NCI-H187 (cell line): Measurements from ENCODE around the gene PTPRN2.

Experiments
- DNase-seq, 2 experiments: peaks; one replicate each; lab custom pipeline; 2025; lab: John Stamatoyannopoulos, UW

Gene PTPRN2

DNA sequence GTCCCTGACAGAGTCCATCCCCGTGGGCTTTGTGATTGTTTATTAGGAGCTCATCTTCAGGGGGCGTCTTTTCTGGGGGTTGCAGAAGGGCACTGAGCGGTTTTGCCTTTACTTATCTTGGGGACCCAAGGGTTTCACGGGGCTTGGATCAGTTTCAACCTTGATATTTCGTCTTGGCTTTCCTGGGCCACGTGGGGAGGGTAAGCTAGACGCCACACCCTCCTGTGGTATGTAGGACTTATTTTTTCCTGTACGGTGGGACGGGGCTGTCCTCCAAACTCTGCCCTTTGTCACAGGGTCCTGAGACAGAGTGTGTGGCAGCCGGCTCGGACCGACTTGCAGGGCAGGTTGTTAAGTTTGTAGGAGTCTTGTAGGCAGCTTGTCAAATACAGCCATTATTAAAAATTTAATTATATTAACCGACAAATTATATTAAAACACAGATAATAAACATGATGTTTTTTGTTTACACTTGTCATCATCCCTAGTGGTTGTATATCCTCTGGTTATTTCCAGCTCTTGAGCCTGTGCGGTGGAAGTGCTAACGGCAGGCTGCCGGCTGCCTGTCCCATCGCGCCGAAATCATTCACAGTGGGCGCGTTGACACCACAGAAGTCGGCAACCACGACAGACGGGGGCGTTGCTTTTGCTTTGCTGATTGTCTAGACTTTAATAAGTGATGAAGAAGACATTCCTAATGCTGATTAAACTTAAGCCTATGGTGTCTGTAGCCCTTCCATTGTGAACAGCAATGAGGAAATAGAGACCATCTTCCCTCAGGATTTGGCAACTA lies 1057.7 kb downstream of the PTPRN2 start:
- no peak for DNase-seq

DNA sequence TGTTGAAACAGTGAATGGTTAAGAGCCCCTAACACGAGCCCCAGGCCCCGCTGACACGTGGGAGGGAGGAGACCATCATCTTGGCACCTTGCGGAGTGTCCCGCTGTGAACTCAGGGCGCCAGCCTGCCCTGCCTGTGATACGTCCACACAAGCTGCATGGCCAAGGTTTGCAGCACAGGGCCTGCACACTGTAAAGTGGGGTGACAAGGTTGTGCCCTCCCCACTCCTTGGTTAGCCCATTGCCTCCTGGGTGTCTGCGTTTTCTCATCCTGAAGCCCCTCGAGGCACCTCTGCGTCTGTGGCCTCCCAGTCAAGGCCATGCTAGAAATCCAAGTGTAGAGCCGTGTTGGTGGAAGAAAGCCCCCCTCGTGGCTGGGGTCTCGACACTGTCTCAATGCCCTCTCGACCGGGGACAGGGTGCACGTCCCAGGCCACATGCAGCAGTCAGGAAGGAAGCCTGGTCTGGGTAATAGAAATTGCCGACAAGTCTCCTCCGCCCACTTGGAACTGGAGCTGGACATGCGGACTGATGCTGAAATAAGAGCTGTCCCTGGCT lies 1058.8 kb downstream of the PTPRN2 start:
- no peak for DNase-seq

DNA sequence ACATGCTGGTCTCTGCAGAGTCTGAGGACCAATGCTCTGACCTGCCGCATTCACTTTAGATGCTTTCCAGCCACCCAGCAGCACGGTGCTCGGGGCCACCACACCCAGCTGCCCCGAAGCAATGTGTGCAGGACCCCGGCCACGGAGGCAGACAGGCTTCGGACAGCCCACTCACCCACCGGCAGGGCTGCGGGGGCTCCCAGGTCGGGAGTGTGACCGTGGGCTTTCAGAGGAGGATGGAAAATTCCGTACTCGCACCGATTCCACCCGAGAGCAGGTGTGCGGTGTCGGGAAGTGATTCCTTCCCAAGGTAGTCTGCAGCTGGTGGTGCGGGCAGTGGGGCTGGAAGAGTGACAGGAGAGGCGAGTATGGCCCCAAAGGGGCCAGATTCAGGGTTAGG lies 1059.9 kb downstream of the PTPRN2 start:
- DNase-seq, result no peak

DNA sequence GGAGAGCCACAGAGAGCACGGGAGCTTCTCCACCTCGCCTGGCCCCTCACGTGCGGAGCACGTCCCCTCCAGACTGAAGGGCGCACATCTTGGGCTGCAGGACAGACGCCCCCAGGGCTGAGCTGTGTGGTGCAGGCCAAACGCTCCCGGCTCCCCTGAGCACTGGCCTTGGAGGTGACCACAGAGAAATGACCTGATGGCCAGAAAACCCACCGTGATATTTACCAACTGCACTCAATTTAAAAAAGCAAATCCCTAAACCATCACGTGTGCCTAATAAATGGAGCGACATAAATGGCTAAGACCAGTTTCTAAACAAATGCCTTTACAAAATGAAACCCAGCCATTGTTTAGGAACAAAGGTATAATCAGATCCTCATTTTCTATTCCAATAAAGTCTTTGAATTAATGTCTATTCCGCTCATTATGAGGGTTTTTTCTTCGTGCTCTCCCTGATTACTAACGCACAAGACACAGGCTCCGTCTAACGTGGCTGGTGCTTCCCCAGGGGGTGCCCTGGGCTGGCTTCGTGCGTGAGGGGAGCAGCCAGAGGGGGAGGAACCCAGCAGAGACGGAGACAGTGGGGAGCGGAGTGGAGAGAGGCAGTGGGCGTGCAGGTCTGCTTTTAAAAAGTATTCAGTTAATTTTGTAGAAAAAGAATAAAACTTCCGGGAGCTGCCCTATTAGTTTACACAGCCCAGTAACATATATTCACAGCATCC lies 1060.5 kb downstream of the PTPRN2 start:
- no peak for DNase-seq

DNA sequence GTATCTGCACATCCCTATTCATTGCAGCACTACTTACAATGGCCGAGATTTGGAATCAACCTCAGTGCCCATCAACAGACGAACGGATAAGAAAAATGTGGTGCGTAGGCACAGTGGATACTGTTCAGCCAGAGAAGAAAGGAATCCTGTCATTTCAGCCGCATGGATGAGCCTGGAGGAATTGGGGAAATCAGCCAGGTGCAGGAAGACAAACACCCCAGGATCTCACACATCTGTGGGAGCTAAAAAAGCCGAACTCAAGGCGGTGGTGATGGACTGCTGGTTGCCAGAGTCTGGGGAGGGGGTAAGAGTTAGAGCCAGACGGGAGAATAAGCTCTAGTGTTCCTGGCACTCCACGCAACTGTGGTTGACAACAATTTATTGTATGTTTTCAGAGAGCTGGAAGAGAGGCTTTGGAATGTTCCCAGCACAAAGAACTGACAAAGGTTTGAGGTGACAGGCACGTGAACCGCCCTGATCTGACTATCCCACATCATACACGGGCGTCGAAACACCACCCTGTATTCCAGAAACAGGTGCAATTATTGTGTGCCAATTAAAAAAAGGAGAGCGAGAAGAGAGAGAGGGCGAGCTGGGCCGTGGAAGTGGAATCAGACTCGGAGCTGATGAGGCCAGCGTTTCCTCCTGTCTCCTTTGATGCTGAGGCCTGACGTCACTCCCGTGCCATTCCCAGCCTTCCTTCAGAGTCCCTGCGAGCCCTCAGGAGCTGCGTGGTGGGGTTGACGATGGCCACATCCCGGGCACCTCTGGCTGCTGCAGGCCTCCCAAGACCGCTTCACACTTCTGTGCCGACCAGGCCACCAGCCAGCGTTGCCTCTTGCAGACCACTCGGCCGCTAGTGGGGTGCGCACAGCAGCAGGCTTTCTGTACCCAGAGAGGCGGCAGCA lies 1061.4 kb downstream of the PTPRN2 start:
- DNase-seq, result no peak

DNA sequence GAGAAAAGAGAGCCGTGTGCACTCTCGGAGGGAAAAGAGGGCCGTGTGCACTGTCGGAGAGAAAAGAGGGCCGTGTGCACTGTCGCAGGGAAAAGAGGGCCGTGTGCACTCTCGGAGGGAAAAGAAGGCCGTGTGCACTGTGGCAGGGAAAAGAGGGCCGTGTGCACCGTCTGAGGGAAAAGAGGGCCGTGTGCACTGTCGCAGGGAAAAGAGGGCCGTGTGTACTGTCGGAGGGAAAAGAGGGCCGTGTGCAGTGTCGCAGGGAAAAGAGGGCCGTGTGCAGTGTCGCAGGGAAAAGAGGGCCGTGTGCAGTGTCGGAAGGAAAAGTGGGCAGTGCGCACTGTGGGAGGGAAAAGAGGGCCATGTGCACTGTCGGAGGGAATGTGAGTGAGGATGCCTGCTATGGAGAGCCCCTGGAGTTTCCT lies 1062.1 kb downstream of the PTPRN2 start:
- DNase-seq, result no peak

DNA sequence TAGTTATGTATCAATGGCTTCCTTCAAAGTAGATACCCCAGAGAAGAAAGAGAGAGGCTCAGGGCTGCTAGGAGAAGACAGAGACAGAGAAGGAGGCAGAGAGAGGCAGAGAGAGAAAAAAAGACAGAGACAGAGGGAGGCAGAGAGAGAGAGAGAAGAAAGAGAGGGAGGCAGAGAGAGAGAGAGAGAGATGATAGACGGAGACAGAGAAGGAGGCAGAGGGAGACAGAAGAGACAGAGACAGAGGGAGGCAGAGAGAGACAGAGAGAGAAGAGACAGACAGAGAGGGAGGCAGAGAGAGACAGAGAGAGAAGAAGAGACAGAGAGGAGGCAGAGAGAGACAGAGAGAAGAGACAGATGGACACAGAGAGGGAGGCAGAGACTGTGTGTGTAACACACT lies 1062.9 kb downstream of the PTPRN2 start:
- DNase-seq, result no peak

DNA sequence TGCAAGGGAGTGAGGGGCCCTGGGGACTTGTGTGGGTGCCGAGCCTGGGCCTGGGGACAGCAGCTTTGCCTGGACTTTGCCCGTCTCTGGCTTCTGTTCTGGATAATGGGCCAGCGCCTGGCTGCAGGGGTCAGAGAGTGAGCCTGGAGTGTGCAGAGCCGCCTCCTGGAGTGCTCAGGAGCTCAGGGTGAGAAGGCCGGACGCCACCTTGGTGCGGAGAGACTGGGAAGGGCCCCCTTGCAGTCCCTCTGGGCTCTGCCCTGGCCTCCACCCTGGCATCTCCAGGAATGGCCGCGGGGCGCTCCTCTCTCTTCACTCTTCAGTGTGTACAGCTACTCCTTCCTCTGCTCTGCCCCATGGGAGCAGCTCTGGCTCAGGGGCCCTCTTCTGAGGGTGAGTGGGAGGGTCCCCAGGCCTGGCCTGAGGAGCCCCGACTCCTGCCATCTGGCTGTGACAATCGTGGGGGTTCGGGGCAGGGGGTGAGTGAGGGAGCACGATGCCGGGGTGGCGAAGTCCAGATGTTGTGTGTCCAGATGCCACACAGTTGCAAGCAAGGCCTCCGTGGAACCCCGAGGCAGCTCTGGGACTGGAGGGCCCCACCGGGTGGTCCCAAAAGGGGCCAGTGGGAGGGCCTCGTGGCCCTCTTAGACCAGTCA lies 1063.7 kb downstream of the PTPRN2 start:
- DNase-seq, result no peak

DNA sequence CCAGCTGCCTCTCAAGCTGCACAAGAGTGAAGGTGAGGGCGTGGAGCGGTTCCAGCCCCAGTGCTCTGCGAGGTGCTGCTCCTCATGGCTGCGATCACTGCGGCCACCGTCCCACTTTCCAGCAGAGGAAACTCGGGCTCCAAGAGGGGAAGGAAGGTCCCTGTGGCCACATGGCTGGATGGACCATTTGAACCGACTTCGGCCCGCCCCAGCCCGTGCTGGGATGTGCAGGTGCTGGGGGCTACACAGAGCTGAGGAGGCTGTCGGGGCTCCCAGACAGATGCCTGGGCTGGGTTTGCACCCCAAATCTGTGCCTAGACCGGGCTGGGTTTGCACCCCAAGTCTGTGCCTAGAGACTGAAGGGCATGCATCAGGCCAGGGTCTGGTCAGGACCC lies 1064.3 kb downstream of the PTPRN2 start:
- DNase-seq, result no peak

DNA sequence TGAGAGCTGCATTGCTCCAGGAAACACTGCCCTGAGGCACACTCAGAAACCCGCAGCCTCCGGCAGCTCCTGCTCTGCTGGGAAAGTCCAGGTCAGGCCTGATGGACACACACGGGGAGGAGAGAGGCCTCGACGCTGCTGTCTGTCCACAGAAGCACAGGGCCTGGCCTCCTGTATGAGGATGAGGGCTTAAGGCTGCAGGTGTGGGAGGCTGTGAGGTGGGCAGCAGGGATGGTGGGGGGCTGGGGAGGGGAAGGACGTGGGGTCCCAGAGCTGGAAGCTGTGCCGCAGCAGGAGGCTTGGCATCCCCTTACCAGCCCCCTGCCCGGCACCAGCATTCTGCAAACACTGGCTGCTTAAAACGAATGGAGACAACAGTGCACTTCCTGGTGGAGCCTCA lies 1064.7 kb downstream of the PTPRN2 start:
- DNase-seq, result no peak

DNA sequence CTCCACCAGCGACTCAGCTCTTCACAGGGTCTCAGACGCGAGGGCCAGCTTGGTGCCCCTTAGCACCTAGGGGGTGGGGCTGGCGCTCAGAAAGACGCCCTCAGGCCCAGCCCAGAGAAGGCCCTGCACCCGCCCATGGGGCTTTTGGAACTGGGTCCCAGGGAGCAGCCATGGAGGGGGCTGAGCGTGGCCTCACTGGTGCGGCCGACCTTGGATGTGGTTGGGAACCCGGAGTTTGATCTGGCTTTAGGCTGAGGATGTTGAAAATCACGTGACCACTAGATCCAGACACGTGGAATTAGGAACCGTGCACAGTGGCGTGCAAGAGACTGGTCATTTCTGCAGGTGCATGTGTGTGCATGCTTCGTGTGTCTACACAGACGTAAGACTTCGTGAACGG lies 1065.4 kb downstream of the PTPRN2 start:
- DNase-seq, result no peak

DNA sequence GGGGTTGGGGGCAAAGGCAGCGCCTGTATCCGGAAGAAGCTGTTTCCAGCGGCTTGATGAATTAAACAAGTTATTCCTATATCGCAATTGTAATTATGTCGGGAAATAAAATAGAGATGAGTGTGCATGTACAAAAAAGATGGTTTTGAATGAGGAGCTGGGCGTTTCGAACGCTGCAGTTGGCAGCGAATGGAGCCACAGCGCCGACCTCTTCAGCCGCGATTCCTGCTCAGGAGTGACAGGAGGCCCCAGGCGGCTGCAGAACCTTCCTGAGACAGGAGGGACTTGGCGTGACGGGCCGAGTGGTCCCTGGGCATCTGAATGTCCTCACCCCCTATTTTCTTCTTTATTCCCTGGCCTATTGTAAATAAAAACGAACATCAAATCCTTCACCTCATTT lies 1065.9 kb downstream of the PTPRN2 start:
- no peak for DNase-seq

DNA sequence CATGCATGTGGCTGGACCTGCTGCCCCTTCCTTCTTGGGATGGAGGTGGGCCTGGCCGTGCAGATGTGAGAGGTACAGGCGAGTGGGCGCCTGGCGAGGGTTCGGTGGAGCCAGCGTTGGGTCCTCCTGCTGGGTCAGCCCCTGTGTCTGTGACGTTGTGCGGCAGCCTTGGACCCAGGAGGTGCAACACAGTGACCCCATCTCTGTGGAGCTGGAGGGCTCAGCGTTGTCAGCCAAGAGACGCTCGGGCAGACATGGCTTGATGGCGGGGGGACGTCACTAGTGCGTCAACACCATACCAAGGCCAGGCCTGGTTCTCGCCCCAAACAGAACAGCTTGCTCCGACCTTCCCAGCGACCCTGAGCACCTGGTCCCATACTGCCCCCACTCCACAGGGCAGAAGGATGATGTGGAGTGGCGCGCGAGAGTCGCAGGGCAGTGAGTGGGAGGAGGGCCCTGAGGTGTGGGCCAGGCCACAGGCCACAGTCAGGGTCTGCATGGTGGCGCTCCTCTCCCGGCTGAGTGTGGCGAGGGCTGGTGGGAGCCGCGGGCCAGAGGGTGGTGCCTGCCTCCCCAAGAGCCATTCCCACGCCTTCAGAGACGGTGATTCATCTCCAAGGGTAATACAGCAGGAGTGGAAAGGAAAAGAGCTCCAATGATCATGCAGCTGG lies 1066.4 kb downstream of the PTPRN2 start:
- DNase-seq, result no peak

DNA sequence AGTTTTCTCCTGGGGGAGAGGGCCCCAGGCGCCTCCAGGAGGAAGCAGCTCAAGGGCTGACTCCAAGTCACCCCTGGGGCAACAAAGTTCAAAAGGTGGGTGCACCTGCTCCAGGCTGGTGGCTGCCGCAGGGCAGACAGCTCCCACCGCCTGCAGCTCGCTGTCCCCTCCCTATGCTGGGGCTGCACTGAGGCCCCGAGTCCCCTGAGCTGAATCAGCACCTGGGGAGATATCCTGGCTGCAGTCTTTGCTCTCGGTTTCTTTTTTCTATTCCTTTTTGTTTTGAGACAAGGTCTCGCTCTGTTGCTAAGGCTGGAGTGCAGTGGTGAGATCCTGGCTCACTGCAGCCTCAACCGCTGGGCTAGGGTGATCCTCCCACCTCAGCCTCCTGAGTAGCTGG lies 1067.4 kb downstream of the PTPRN2 start:
- DNase-seq, result no peak

DNA sequence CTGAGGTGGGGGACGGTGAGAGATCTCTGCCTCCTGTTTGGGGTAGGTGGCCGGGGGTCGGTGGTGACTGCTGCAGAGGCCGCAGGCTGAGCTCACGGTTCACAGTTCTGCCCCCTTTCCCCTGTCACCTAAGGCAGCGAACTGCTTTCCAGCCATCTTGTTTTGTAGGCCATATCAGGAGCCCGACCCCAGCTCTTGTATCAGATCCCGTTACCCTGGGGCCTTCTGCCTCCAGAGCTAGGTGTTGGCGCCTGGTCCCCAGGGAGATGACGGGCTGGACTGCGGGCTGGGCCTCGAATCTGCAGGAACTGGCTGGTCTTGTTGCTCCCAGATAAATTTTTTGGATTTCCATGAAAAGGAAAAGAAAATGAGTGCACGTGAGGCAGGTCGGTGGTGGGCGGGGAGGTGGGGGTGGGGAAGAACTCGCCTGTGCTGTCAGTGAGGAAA lies 1067.8 kb downstream of the PTPRN2 start:
- no peak for DNase-seq

DNA sequence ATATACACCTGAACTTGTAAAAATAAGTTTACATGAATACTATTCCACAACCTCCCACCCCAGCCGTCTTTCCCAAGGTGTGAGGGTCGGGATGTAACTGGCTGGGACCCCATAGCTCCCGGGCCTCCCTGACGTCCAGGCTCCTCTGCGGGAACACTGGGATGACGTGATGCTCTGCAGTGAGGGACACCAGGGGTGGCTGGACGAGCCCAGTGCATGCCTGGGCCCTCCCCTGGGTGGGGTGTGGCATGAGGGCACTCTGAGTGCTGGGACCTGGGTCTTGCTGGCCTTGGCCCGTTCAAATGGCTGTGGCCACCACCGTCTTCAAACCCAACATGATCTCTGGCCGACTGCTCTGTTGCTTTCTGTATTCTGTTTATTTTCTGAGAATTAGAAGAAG lies 1068.4 kb downstream of the PTPRN2 start:
- DNase-seq, result no peak

DNA sequence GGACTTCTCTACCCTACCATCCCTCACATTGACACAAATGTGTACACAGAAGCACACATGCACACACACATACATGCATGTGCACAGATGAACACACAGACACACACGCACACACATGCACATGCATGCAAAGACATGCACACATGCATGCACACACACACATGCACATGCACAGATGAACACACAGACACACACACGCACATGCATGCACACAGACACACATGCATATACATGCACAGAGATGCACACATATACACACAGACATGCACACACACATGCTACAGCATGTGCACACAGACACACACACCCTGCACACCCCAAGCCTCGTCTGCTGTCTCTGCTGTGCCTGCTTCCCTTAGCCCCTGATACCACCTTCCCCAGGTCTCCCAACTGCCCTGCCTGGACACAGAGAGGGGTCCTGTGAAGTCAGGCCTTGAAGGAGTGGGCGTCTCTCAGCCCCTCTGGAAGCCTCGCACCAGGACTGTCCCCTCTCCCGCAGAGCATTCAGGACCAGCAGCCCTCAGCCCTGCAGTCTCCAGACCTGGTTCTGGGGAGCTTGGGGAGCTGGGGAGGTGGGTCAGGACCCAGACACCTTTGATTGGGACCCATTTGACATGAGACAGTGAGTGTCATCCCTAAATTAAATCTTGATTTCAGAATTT lies 1069.0 kb downstream of the PTPRN2 start:
- no peak for DNase-seq

DNA sequence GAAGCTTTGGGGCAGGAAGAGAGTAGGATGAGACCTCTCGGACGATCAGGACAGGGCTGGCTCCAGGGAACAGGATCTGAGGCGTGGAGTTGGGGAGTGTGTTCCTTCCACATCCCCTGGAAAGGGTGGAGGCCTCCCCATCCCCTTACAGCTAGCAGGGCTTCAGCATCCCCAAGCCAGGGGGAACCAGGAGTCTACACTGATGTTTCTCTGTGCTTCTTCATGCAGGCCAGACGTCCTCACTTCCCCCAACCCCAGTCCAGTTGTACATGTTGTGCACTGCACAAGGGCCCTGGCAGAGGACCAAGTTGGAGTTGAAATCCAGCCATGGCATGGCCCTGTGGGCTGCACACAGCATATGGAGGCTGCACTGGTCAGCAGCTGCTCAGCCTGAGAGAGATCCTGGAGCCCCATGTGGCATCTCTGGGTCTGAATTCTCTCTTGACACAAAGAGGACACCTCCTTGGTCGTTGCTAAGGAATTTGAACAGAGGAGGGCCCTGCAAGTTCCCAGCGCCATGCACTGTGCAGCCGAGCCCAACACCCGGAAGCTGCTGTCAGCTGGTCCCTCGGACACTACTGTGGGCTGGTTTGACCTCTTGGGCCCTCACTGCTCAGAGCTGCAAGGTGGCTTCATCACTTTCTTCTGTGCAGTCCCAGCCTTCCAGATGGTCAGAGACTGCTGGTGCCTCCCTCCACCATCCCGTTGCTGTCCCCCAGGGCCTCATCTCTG lies 1069.7 kb downstream of the PTPRN2 start:
- no peak for DNase-seq

DNA sequence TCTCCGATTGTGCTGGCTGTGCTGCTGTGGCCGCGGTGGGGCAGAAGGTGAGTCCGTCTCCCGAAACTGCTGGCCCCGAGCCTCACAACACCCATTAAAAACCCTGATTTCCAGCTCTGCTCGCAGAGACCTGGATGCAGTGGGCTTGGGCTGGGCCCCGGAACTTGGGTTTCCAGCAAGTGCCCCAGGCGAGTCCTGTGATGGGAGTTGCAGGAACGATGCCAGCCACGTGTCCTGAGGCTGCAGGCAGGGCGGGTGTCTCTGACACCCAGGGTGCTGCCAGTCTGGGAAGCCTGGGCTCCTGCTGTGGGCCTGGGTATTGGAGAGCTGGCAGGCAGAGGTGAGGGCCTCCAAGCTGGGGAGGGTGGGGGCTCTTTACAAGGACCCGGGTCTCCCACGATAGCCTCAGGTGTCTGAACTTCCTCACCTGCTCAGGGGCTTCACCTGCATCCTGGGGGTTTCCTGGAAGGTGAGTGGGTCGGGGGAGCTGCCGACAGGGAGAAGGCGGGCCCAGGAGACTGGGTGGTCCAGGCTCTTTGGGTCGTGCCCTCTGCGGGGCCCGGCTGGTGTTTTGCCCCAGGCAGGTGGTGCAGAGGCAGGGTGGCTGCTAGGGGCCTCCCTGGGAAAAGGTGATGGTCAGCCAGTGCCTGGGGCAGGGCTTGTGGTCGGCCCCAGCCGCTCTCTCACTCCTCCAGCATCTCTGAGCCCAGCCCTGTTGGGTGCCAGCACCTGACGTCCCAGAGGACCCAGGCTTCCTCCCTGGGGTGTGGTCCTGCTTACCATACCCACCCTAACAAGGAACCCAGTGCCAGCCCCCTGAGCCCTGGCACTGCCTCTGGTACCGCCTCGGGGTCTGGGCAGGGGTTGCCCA lies 1070.5 kb downstream of the PTPRN2 start:
- no peak for DNase-seq
